Activated CD8-positive, alpha-beta T cell treated with anti-CD3 and anti-CD28 coated beads, Interleukin-2, amount 10 ng/mL, durations not matched to agents 7 days and 5 days (primary cell): ENCODE results near the gene PTPRM. TPM values are rescaled to one million over a fixed set of nuclear protein-coding genes. Genes with fewer than 3 reads are reported as not detected.

Experiments
- ATAC-seq: fragments of 150-1000 bp; cut with Tn5 transposase; one replicate; pipeline ENCODE4 v1.10.0; 2021; ENCODE audit warnings: moderate library complexity
- CTCF ChIA-PET: fragments of 350-600 bp; sonication (Branson Sonifier 250); formaldehyde crosslinking; loops from one replicate; lab custom pipeline; 2021; ENCODE audit warnings: antibody characterized with exemption; lab: Charles Lee
- POLR2A ChIA-PET: fragments of 350-600 bp; sonication (Branson Sonifier 250); formaldehyde crosslinking; loops from one replicate; lab custom pipeline; 2021; ENCODE audit warnings: antibody characterized with exemption; lab: Charles Lee
- DNase-seq: peaks from one replicate; pipeline ENCODE4 v3.0.0-alpha.2; 2020
- H3K27ac Mint-ChIP-seq: one replicate; pipeline ENCODE4 v1.8.0; 2021; ENCODE audit warnings: mild to moderate bottlenecking, mixed read lengths
- H3K27me3 Mint-ChIP-seq: one replicate; pipeline ENCODE4 v1.8.0; 2021; ENCODE audit warnings: low read depth, mixed read lengths
- H3K36me3 Mint-ChIP-seq: one replicate; pipeline ENCODE4 v1.8.0; 2021; ENCODE audit warnings: low read depth, mixed read lengths
- H3K4me1 Mint-ChIP-seq: one replicate; pipeline ENCODE4 v1.8.0; 2021; ENCODE audit warnings: low read depth, mixed read lengths
- H3K4me3 Mint-ChIP-seq: one replicate; pipeline ENCODE4 v1.8.0; 2021; ENCODE audit warnings: mild to moderate bottlenecking, mixed read lengths
- H3K9me3 Mint-ChIP-seq: one replicate; pipeline ENCODE4 v1.8.0; 2022; ENCODE audit warnings: mixed read lengths; ENCODE audit not compliant: insufficient read depth
- total RNA-seq, 2 experiments: library from RNA; stranded (reverse); gene quantifications; one replicate each; pipeline ENCODE4 v1.2.3, GENCODE V29; 2021

The PTPRM gene
- total RNA-seq, 2 experiments from 2014 or later = 0.76 to 1.0 TPM

DNA sequence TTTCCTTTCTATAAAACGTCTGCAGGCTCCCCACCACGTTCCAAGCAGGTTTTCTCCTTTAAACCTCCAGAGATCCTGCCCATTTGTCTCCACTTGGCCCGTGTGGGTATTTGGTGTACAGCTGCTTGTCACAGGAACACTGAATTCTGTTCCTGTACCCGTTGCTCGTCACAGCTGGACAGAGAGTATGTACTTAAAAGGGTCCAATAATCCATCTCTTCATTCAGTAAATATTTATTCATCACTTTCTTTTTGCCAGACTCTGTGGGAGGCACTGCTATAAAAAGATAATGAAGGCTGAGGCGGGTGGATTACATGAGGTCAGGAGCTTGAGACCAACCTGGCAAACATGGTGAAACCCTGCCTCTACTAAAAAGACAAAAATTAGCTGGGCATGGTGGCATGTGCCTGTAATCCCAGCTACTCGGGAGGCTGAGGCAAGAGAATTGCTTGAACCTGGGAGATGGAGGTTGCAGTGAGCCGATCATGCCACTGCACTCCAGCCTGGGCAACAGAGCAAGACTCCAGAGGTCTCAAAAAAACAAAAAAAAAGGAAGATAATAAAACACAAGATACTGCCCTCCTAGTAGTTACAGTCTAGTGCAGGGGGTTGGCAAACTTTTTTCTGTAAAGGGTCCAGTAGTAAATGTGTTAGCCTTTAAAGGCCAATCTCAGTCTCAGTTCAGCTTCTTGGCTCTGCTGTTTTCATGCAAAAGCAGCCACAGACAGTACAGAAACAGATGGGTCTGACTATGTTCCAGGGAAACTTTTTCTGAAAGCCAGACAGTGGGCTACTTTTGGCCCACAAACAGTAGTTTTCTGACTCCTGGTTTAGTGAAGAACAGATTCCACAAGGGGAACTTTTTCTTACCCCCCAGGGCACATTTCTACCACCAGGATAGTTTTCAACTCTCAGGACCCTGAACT, 732.2 kb downstream of the PTPRM start:
- ATAC-seq (no peak), DNase-seq (no peak)
- Mint-ChIP-seq H3K27ac (no peak overlapping the region), H3K4me1 (no peaks in the 10 kb centered on the region), H3K4me3 (no peak overlapping the region), H3K27me3 (no peaks in the 10 kb centered on the region), H3K36me3 (no peaks in the 10 kb centered on the region), H3K9me3 (no peaks in the 10 kb centered on the region)
- ChIA-PET CTCF (no interaction called here), POLR2A (no interaction called here)

DNA sequence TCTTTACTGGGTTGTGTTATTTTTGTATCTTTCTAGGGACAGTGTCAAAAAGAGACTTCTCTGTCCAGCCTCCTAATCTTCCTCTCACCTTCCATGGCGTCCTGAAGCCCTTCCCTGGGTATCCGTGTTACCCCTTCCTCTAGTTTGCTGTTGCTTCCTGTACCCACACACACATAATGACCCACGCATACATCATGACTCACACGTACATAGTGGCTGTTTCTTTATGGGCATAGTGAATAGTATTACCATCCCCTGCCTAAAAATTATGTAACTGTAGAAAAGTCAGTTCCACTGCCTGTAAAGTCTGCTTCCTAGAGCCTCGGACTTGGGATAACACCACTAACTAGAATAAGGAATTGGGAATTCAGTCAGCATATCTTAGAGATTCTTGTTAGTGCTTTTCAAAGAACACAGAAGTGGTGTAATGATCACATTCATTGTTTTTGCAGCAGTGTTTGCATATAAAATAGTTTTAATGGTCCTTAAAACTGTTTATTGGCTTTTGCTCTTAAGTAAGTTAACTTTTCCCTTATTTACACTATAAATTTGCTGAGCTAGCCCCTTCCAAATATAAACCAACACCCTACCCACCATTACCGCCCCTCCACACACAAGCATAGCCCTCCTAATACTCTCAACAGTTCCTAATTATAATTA, 733.8 kb downstream of the PTPRM start:
- Mint-ChIP-seq H3K9me3 (no peaks in the 10 kb centered on the region), H3K27me3 (no peaks in the 10 kb centered on the region), H3K27ac (no peak overlapping the region), H3K36me3 (no peaks in the 10 kb centered on the region), H3K4me3 (no peak overlapping the region), H3K4me1 (no peaks in the 10 kb centered on the region)
- POLR2A ChIA-PET = no interaction called here
- ATAC-seq (no peak), DNase-seq (no peak)
- CTCF ChIA-PET = no interaction called here

DNA sequence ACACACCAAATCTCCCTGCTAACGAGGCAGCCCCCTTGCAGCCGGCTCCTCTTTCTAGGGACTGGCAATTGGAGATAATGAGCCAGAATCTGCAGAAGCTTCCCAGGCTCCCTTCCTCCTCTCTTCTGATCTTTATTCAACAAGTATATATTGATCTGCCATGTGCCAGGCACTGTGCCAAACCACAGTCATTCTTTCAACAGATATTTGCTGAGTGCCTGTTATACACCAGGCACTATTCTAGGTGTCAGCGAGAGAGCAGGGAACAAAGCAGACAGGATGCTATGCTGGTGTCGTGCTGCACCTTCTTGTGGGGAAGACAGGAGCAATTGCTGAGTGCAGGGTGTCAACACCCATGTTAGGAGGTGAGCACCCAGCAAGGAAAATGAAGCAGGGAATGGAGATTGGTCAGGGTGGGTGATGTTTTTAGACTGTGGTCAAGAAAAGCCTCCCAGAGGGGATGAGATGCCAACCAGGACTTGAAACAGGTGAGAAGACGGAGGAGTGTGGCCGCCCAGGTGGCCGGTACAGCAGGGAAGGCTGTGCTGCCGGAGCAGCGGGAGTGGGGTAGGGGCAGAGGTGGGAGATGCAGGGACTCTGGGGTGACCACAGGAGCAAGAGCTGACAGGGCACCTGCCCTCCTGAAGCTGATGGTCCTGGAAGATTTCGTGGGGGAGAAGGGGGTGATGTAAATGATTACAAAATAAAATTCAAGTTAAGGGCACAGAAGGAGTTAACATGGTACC, 734.5 kb downstream of the PTPRM start:
- Mint-ChIP-seq H3K27ac (no peak overlapping the region), H3K9me3 (no peaks in the 10 kb centered on the region), H3K4me1 (no peaks in the 10 kb centered on the region), H3K27me3 (no peaks in the 10 kb centered on the region), H3K4me3 (no peak overlapping the region), H3K36me3 (no peaks in the 10 kb centered on the region)
- ATAC-seq = no peak
- ChIA-PET POLR2A (no interaction called here), CTCF (no interaction called here)
- no peak for DNase-seq

DNA sequence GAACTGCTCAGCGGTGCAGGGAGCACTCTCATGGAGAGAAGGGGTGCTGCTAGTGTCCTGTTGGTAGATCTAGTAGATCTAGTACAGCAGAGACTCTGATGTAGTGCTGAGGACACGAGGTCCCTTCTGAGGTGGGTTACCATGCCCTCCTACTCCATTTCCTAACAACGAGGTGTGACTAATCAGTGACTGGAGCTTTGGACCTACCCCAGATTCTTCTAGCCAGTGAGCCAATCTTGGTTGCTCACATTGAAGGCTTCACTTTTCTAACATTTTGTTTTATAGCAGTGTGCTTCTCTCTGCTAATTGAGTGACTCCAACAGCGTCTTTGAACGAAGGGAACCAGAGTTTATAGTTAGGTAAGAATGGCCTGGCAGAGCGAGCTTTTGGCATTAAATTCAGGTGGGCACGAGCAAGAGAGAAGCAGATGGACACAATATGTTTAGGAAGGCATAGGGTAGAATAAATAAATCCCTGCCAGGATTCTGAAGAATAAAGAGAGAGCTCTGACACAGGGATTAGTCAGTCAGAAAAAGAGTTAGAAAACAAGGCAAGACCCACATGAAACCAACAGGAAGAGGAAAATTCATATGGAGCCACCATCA, 736.1 kb downstream of the PTPRM start:
- Mint-ChIP-seq H3K9me3 (no peaks in the 10 kb centered on the region), H3K4me1 (no peaks in the 10 kb centered on the region), H3K27ac (no peak overlapping the region), H3K36me3 (no peaks in the 10 kb centered on the region), H3K27me3 (no peaks in the 10 kb centered on the region), H3K4me3 (no peak overlapping the region)
- ChIA-PET CTCF (no interaction called here), POLR2A (no interaction called here)
- ATAC-seq = no peak
- DNase-seq = no peak

DNA sequence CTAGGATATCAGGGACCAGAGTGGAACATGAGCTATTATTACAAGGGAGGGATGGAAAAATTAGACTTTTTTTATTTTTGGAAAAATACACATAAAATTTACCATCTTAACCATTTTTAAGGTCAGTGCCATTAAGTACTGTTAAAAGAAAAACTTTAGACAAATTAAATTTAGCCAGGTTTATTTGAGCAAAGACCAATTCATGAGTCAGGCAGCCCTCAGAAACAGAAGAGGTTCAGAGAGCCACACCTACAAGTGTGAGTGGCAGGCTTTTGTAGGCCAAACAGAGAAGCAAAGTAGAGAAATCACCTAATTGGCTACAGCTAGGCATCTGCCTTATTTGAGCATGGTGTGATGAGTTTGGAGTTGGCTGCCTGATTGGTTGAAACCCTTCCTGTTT, 740.8 kb downstream of the PTPRM start:
- no peak overlapping the region for H3K4me3 Mint-ChIP-seq
- H3K27ac Mint-ChIP-seq = no peak overlapping the region
- H3K9me3 Mint-ChIP-seq = no peaks in the 10 kb centered on the region
- H3K36me3 Mint-ChIP-seq = no peaks in the 10 kb centered on the region
- POLR2A ChIA-PET = no interaction called here
- H3K4me1 Mint-ChIP-seq = no peaks in the 10 kb centered on the region
- no peak for DNase-seq
- no peaks in the 10 kb centered on the region for H3K27me3 Mint-ChIP-seq
- ATAC-seq = no peak
- CTCF ChIA-PET = no interaction called here

DNA sequence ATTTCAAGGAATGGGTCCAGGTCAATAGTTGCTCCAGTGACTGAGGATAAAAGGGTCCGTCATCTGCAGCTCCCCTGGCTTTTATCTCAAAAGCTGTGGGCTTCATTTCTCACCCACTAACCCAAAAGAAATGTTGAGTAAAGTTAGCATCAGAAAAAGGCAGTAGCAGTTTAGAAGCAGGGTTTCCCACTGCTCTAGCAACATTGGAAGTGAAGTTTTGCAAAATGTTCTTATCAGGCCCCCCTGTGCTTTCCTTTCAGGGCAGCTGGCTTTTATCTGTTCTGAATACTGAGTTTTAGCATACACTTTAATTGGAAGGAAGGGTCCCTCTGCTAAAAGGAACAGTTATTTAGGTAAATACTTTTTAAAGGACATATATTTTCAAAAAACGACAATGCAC, 745.9 kb downstream of the PTPRM start:
- no peak overlapping the region for H3K27ac Mint-ChIP-seq
- no peak overlapping the region for H3K4me3 Mint-ChIP-seq
- no peaks in the 10 kb centered on the region for H3K27me3 Mint-ChIP-seq
- no peaks in the 10 kb centered on the region for H3K9me3 Mint-ChIP-seq
- POLR2A ChIA-PET = no interaction called here
- CTCF ChIA-PET = no interaction called here
- ATAC-seq = no peak
- no peak for DNase-seq
- H3K36me3 Mint-ChIP-seq = no peaks in the 10 kb centered on the region
- no peaks in the 10 kb centered on the region for H3K4me1 Mint-ChIP-seq

DNA sequence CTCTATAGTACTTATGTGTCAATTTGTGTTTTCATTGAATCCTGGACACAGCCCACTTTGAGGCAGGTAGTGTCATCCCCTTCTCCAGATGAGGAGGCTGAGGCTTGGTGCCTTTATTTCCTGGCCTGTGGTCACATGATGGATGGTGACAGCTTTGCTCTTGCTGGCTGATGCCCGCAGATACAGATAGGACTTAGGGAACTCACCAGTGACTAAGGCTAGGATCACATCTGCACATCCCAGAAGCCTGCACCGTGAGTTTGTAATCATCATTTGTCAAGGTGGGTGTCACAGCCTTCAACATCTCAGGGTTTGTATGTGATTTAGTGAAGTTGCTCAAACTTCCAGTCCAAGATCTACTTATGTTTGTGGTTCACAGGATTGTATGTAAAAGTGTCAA, 747.0 kb downstream of the PTPRM start:
- Mint-ChIP-seq H3K4me1 (no peaks in the 10 kb centered on the region), H3K27me3 (no peaks in the 10 kb centered on the region), H3K4me3 (no peak overlapping the region), H3K36me3 (no peaks in the 10 kb centered on the region), H3K9me3 (no peaks in the 10 kb centered on the region), H3K27ac (no peak overlapping the region)
- ATAC-seq (no peak), DNase-seq (no peak)
- ChIA-PET CTCF (no interaction called here), POLR2A (no interaction called here)

DNA sequence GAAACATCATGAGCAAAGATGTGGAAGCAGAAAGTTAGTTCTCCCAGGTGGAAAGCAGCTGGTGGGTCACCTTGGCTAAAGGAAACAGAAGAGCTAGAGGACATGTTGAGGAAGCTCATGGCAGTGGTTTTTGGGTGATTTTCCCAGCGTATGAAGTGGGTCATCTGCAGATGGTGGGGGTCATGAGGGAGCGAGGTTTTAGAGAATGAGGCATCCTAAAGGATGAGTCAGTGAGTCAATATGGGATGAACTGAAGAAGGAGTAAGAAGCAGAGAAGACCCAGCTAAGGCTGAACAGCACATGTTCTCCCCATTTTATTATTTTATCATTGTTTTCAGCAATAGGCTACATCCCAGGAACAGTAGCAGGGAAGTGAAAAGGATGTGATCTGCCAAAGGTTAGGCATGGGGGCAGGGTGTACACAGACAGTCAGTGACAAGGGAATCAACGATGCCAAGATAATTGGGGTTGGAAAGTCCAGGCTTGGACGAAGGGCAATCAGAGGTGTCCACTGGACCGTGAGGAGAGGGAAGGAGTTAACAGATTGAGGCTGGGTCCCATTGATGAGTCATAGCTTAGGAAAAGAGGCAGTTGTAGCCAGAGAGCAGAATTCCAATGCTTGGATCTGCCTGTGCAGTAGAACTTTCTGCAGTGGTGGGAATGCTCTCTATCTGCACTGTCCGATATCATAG, 752.8 kb downstream of the PTPRM start:
- Mint-ChIP-seq H3K4me3 (no peak overlapping the region), H3K4me1 (no peaks in the 10 kb centered on the region), H3K36me3 (no peaks in the 10 kb centered on the region), H3K9me3 (no peaks in the 10 kb centered on the region), H3K27ac (no peak overlapping the region), H3K27me3 (no peaks in the 10 kb centered on the region)
- ATAC-seq (no peak), DNase-seq (no peak)
- CTCF ChIA-PET = no interaction called here
- POLR2A ChIA-PET = no interaction called here

DNA sequence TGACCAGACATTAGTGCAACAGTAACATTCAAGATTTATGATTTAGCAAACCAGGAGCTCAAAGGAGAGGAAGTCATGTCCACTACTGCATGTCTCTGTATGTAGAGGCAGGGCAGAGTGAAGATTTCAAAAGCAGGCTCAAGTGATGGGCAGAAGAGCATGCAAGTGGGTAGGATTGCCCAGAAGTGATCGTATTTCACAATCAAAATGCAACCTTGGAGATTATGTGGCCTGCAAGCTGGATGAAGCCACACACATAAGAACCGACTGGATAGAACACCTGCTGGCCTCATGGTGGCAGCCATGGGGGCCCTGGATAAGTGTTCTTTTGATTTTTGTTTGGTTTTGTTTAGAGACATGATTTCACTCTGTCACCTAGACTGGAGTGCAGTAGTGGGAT, 755.4 kb downstream of the PTPRM start:
- no peaks in the 10 kb centered on the region for H3K27me3 Mint-ChIP-seq
- H3K4me1 Mint-ChIP-seq = no peaks in the 10 kb centered on the region
- H3K9me3 Mint-ChIP-seq = no peaks in the 10 kb centered on the region
- H3K4me3 Mint-ChIP-seq = no peak overlapping the region
- POLR2A ChIA-PET = no interaction called here
- H3K36me3 Mint-ChIP-seq = no peaks in the 10 kb centered on the region
- CTCF ChIA-PET = no interaction called here
- H3K27ac Mint-ChIP-seq = no peak overlapping the region
- DNase-seq = no peak
- no peak for ATAC-seq

DNA sequence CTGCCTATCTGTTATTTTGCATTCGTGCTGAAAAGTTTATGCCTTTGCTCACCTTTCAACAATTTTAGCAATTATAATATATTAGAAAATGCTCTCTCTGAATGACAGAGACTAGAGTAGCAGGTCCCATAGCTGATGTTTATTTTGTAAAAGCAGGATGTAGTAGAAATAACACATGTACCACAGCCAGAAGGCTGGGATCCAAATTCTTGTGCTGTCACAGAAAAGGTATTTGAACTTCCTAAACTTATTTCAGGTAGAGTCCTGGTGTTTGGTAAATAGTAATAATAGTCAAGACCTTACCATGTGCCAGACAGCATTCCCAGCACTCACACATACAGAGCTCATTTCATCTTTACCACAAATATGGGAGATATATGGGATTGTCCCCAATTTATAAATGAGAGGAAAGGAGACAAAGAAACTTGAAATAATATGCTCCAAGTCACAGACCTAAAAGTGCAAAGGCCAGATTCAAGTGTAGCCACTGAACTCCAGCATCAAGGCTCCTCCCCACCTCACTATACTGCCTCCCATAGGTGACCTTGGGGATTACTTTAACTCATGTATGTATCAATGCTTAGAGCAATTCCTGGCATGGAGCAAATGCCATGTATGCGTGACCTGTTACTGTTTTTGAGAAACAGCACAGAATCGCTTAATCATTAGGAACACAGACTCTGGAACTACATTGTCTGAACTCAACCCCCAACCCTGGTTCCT, 757.4 kb downstream of the PTPRM start:
- ATAC-seq = no peak
- Mint-ChIP-seq H3K27me3 (no peaks in the 10 kb centered on the region), H3K27ac (no peak overlapping the region), H3K4me3 (no peak overlapping the region), H3K36me3 (no peaks in the 10 kb centered on the region), H3K4me1 (no peaks in the 10 kb centered on the region), H3K9me3 (no peaks in the 10 kb centered on the region)
- CTCF ChIA-PET = no interaction called here
- DNase-seq = no peak
- POLR2A ChIA-PET = no interaction called here

DNA sequence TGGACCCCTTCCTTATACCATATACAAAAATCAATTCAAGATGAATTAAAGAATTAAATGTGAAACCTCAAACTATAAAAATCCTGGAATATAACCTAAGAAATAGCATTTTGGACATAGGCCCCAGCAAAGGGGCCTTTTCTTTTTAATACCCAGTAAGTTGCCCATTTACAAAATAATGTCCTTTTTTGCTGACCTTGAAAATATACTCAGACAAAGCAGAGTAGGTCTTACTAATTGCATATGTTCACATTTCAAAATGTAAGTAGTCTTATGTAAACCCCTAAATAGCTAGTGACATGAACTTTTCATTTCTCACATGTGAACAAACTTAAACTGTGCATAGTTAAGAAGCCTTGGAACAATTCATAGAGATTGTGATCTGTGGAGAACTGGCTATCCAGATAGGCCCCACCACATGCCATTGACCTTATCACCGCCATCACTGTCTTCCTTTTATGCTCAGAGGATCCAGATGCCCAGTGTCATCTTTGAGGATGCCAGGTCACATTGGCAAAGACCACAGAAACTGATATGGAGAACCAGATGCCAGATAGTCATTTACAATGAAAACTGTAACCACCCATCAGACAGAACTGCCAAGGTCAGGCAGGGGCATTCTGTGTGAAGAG, 759.8 kb downstream of the PTPRM start:
- POLR2A ChIA-PET = no interaction called here

More for the DNA sequence above, 759.8 kb downstream of the PTPRM start:
- ATAC-seq = no peak
- Mint-ChIP-seq H3K27me3 (no peaks in the 10 kb centered on the region), H3K4me3 (no peak overlapping the region), H3K27ac (no peak overlapping the region), H3K36me3 (no peaks in the 10 kb centered on the region), H3K4me1 (no peaks in the 10 kb centered on the region), H3K9me3 (no peaks in the 10 kb centered on the region)
- CTCF ChIA-PET = no interaction called here
- no peak for DNase-seq
